Nucleus accumbens (tissue), 56 donors: ENCODE results near the gene MUC6.
"Not testable (repeated sequence)": the region's sequence is repeated elsewhere in the genome, so short reads cannot be mapped to it uniquely, and the experiment has no call there.

Source experiments
- DNase-seq, 56 donors: peaks; one replicate each; lab custom pipeline; 2025; lab: John Stamatoyannopoulos, UW

MUC6 gene

GRCh38 chr11:1026641-1027482 lies 9.7 kb downstream of the MUC6 start:
- DNase-seq = no peak

GRCh38 chr11:1026163-1026450 lies 10.4 kb downstream of the MUC6 start:
- no peak for DNase-seq

GRCh38 chr11:1025410-1026162 lies 10.9 kb downstream of the MUC6 start:
- no peak for DNase-seq

- DNase-seq = no peak
Observed at GRCh38 chr11:1024597-1025409, 11.7 kb downstream of the MUC6 start.

- no peak for DNase-seq
Observed at GRCh38 chr11:1023811-1024596, 12.5 kb downstream of the MUC6 start.

DNA sequence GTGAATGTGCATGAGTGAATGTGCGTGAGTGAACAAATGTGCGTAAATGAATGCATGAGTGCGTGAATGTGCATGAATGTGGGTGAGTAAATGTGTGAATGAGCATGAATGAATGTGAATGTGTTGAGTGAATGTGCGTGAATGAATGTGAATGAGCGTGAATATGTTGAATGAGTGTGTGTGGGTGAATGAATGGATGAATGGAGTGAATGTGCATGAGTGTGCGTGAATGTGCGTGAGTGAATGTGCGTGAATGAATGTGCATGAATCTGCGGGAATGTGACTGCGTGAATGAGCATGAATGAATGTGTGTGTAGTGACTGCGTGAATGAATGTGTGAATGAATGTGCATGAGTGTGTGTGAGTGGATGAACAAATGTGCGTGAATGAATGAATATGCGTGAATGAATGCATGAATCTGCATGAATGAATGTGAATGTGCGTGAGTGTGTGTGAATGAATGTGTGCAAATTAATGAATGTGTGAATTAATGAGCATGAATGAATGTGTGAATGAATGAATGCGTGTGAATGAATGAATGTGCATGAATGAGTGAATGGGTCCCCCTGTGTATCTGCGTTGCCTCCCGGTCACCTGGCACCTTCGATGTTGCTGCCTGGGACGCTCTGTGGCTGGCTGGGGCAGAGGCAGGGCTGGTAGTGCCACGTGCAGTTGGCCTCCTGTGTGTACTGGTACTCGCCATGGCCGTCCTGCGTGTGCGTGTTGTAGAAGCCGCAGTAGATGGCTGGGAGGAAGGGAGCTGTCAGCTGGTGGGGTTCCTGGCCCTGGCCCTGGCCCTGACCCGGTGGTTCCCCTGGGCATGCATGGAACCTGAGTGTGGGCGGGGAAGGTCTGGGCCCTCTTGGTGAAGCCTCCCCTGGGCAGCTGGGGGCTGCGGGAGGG lies 13.4 kb downstream of the MUC6 start:
- peak in 1 of 56 donors; percentile 11 for DNase-seq

DNA sequence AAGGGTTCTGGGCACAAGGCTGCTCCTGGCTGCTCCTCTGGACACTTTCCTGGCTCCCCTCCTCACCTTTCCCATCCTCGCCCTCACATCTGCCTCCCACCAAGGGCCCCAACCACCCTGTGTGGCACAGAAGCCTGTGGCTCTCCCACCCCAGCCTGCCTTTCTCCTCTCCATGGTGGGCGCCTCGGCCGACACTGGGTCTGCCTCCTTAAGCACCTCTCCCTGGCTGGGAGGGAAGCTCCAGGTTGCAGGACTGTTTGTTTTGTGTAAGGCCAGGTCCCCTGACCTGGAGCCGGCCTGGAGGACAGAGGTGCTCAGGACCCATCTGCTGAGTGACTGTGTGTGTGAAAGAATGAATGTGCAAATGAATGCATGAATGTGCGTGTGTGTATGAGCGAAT lies 14.1 kb downstream of the MUC6 start:
- no peak for DNase-seq

- DNase-seq = no peak
Observed at GRCh38 chr11:1020211-1020905, 16.2 kb downstream of the MUC6 start.

DNA sequence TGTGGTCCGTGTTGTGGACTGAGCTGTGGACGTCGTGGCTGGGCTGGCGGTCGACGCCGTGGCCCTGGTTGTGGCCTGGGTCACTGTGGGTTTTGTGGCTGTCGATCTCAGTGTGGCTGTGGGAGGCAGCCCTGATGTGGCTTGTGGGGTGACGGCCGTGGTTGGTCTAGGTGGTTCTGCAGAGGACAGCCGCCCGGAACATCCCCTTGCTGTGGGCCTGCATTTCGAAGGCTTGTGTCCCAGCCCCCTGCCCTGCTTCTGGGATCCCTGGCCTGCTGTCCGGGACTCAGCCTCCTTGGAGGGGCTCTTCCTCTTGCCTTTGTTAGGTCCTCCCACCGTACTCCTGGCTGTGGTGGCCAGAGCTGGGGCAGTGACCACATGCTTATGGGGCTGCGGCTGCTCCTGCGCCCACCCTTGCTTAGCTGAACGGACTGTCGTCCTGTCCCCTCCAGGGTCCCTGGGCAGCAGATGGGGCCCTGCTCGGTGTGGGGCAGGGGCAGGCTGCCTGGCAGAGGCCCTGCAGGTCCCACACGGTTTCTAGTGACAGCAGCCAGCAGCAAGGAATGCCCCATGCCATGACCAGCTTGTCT lies 17.1 kb downstream of the MUC6 start:
- no peak for DNase-seq

- DNase-seq = no peak
Observed at GRCh38 chr11:1018091-1018490, 18.4 kb downstream of the MUC6 start.

DNA sequence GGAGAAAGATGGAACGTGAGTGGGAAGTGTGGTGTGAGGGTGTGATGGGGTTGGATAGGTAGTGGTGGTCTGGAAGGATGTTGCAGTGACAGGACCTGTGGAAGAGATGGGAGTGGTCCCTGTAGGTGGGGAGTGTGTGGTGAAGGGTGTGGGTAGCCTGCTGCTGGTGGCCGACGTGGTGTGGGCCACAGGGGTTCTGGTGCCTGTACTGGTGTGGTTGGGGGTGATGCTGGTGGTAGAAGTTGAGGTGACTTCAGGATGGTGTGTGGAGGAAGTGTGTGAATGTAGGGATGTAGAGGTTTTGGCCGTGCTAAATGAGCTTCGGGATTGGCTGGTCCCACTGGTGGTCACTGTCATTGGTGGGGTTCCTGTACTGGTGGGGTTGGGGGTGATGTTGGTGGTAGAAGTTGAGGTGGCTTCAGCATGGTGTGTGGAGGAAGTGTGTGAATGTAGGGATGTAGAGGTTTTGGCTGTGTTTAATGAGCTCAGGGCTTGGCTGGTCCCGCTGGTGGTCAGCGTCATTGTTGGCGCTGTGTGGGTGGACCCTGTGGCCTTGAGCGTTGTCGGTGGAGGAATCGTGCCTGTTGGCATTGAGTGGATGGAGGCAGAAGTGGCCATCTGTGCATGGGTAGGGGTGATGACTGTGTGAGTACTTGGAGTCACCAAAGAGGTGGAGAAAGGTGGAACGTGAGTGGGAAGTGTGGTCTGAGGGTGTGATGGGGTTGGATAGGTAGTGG lies 19.1 kb downstream of the MUC6 start:
- DNase-seq = no peak

- not testable (repeated sequence) for DNase-seq
Observed at GRCh38 chr11:1016610-1017126, 19.9 kb downstream of the MUC6 start.

DNA sequence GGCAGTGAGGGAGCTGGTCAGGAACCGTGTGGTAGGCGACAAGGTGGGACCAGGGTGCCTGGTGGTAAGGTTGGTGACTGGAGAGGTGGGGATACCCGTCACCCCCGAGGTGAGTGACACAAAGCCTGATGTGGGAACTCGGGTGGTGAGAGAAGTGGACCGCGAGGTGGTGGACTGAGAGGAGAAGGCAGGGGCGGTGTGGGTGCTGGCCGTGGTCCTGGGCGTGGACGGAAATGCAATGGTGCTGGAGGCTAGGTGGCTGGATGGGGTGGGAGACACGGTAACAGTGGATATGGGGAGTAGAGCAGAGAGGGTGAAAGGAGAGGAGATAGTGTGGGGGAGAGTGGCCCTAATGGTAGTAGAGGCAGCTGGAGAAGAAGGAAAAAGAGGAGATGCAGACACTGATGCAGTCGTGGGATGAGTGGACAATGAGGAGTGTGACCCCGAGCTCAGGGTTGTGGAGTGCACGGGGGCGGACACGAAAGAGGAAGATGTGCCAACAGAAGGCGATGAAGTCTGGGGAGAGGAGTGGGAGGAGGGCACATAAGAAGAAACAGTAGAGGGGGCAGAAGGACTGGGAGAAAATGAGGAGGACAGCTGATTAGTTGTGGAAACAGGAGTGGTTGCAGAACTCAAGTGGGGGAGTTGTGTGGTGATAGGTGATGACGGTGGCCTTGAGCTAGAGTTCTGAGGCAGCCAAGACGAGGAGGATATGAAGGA lies 20.5 kb downstream of the MUC6 start:
- no peak for DNase-seq

DNA sequence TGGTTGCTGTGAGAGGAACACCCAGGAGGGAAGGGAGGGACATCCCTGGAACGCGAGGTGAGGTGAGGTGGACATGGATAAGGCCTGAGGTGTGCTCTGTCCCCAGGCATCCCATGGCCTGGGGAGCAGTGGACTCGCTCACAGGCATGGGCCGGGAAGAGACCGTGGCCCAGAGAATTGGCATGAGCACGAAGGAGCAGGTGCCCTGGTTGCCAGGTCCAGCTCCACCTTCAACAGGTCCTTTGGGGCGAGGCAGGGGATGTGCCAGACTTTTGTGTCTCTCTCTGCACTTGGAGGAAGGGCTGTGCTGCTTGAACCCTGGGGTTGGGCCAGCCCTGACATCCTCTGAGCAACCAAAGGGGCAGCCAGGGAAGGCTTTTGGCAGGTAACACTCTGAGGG lies 21.5 kb downstream of the MUC6 start:
- DNase-seq = no peak

GRCh38 chr11:1014276-1014675 lies 22.2 kb downstream of the MUC6 start:
- DNase-seq = no peak

- no peak for DNase-seq
Observed at GRCh38 chr11:1013631-1013935, 22.9 kb downstream of the MUC6 start.
